Measurements from ENCODE around the gene ZNF619. TPM values are rescaled to one million over a fixed set of nuclear protein-coding genes. Genes with fewer than 3 reads are reported as not detected.
A peak's percentile ranks its signal among the peaks of the same experiment; 100 is the strongest.

Gene ZNF619
- total and polyA plus RNA-seq, 2 donors (not counting 1 experiment from before 2014, with no cell fraction given), result 3.3 to 22.8 TPM

GRCh38 chr3:40453933-40454332 is 23.0 kb upstream of the ZNF619 start:
- peaks cover 32 to 36% of the 10 kb centered on the region in 2 donors for H3K4me1 ChIP-seq (ENCODE audit: control insufficient read depth in 2 of 2, insufficient read depth in 2 of 2, low read length in 2 of 2)
- Mint-ChIP-seq H3K27me3 (no peaks in the 10 kb centered on the region), H3K27ac (no peak overlapping the region), H3K4me1 (peaks cover 44% of the 10 kb centered on the region), H3K9me3 (ENCODE audit: insufficient read depth) (no peaks in the 10 kb centered on the region), H3K4me3 (no peak overlapping the region)
- peaks cover 0 to 5% (median 0%) of the 10 kb centered on the region in 3 donors for H3K9me3 ChIP-seq (ENCODE audit: control extremely low read depth in 1 of 3, control insufficient read depth in 2 of 3, insufficient read depth in 1 of 3, low read length in 2 of 3)
- H3K27ac ChIP-seq (ENCODE audit: low read length in 2 of 2), result no peak overlapping the region
- ChIA-PET POLR2A (interaction anchor here (1.4 kb wide), 1 partner anchor 745 kb away, joined by 3 read pairs; the partner anchor contains the start of gene CTNNB1), CTCF (interaction anchor here (0.8 kb wide), 1 partner anchor 145 kb away, joined by 3 read pairs; no protein-coding TSS in a partner anchor)
- H3K27me3 ChIP-seq (replicated peaks in 1 of 4; ENCODE audit: control extremely low read depth in 1 of 4, control insufficient read depth in 3 of 4, insufficient read depth in 4 of 4, low read length in 3 of 4), result no peaks in the 10 kb centered on the region
- peaks cover 23% of the 10 kb centered on the region for H3K79me2 ChIP-seq (ENCODE audit: control insufficient read depth, insufficient read depth, low read length)
- H4K20me1 ChIP-seq (ENCODE audit: control insufficient read depth, insufficient read depth, low read length, poor library complexity, severe bottlenecking), result peaks cover 16% of the 10 kb centered on the region
- H3K4me2 ChIP-seq (replicated peaks; ENCODE audit: low read depth, low read length, poor library complexity, severe bottlenecking), result peak overlapping the region; percentile 92
- 72% methylated on average over 3 of the region's 6 CpGs for WGBS (ENCODE audit: insufficient coverage)
- peaks cover 5 to 10% of the 10 kb centered on the region in 2 experiments for H3K36me3 ChIP-seq (replicated peaks in 1 of 2; ENCODE audit: control extremely low read depth in 1 of 2, control insufficient read depth in 1 of 2, extremely low read depth in 1 of 2, insufficient read depth in 2 of 2, low read length in 1 of 2)
- TF ChIP-seq EZH2 (IDR thresholded peaks at IDR 0.05; ENCODE audit: borderline replicate concordance, insufficient read depth, low read depth, low read length, poor library complexity, severe bottlenecking), result no peak
- TF ChIP-seq, protein P1, sequence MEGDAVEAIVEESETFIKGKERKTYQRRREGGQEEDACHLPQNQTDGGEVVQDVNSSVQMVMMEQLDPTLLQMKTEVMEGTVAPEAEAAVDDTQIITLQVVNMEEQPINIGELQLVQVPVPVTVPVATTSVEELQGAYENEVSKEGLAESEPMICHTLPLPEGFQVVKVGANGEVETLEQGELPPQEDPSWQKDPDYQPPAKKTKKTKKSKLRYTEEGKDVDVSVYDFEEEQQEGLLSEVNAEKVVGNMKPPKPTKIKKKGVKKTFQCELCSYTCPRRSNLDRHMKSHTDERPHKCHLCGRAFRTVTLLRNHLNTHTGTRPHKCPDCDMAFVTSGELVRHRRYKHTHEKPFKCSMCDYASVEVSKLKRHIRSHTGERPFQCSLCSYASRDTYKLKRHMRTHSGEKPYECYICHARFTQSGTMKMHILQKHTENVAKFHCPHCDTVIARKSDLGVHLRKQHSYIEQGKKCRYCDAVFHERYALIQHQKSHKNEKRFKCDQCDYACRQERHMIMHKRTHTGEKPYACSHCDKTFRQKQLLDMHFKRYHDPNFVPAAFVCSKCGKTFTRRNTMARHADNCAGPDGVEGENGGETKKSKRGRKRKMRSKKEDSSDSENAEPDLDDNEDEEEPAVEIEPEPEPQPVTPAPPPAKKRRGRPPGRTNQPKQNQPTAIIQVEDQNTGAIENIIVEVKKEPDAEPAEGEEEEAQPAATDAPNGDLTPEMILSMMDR (IDR thresholded peaks at IDR 0.05), result no peak
- intact Hi-C loops (cut with micrococcal nuclease), result loop anchor here (1.0 to 10.0 kb wide), 7 partner anchors 23 to 1558 kb away; partner anchors contain the start of genes CTNNB1, EIF1B, SCN11A and WDR48
- no peak overlapping the region for H3K9ac ChIP-seq (ENCODE audit: low read length)
- peak overlapping the region; percentile 92 for H2AFZ ChIP-seq (ENCODE audit: insufficient read depth, low read depth, low read length, poor library complexity, severe bottlenecking)
- no peak for DNase-seq
- peak overlapping the region in 2 of 5 experiments; percentile 77 to 85 for H3K4me3 ChIP-seq (ENCODE audit: control extremely low read depth in 1 of 5, extremely low read depth in 1 of 5, insufficient read depth in 1 of 5, low read depth in 2 of 5, low read length in 4 of 5)
- ATAC-seq (ENCODE audit: low read depth), result no peak

- TF ChIP-seq, protein P1 (IDR thresholded peaks at IDR 0.05), result no peak
- TF ChIP-seq EZH2 (IDR thresholded peaks at IDR 0.05; ENCODE audit: borderline replicate concordance, insufficient read depth, low read depth, low read length, poor library complexity, severe bottlenecking), result no peak
- Histone ChIP-seq H2AFZ (ENCODE audit: insufficient read depth, low read depth, low read length, poor library complexity, severe bottlenecking) (no peak overlapping the region), H3K4me2 (replicated peaks; ENCODE audit: low read depth, low read length, poor library complexity, severe bottlenecking) (no peak overlapping the region), H3K9ac (ENCODE audit: low read length) (no peak overlapping the region), H3K36me3 (replicated peaks in 1 of 2; ENCODE audit: control extremely low read depth in 1 of 2, control insufficient read depth in 1 of 2, extremely low read depth in 1 of 2, insufficient read depth in 2 of 2, low read length in 1 of 2) (peaks cover 5 to 22% of the 10 kb centered on the region in 2 experiments), H3K27ac (ENCODE audit: low read length in 2 of 2) (no peak overlapping the region), H3K4me1 (ENCODE audit: control insufficient read depth in 2 of 2, insufficient read depth in 2 of 2, low read length in 2 of 2) (peaks cover 32 to 38% of the 10 kb centered on the region in 2 donors), H3K27me3 (replicated peaks in 1 of 4; ENCODE audit: control extremely low read depth in 1 of 4, control insufficient read depth in 3 of 4, insufficient read depth in 4 of 4, low read length in 3 of 4) (no peaks in the 10 kb centered on the region), H3K9me3 (ENCODE audit: control extremely low read depth in 1 of 3, control insufficient read depth in 2 of 3, insufficient read depth in 1 of 3, low read length in 2 of 3) (peaks cover 0 to 5% (median 0%) of the 10 kb centered on the region in 3 donors), H4K20me1 (ENCODE audit: control insufficient read depth, insufficient read depth, low read length, poor library complexity, severe bottlenecking) (peaks cover 22% of the 10 kb centered on the region), H3K79me2 (ENCODE audit: control insufficient read depth, insufficient read depth, low read length) (peaks cover 29% of the 10 kb centered on the region), H3K4me3 (ENCODE audit: control extremely low read depth in 1 of 5, extremely low read depth in 1 of 5, insufficient read depth in 1 of 5, low read depth in 2 of 5, low read length in 4 of 5) (no peak overlapping the region)
- ATAC-seq (ENCODE audit: low read depth) (no peak), DNase-seq (no peak)
- ChIA-PET POLR2A (no interaction called here), CTCF (no interaction called here)
- intact Hi-C loops (cut with micrococcal nuclease), result loop anchor here (10.0 kb wide), 1 partner anchor 739 kb away; the partner anchor contains the start of gene CTNNB1
- H3K27ac Mint-ChIP-seq, result no peak overlapping the region
- no peaks in the 10 kb centered on the region for H3K27me3 Mint-ChIP-seq
- no peaks in the 10 kb centered on the region for H3K9me3 Mint-ChIP-seq (ENCODE audit: insufficient read depth)
- 100% methylated on average over 2 of the region's 4 CpGs for WGBS (ENCODE audit: insufficient coverage)
- peaks cover 47% of the 10 kb centered on the region for H3K4me1 Mint-ChIP-seq
- peak overlapping the region; percentile 94 for H3K4me3 Mint-ChIP-seq
These were observed 21.6 kb upstream of the ZNF619 start for GRCh38 chr3:40455328-40455727.
